Uterus (tissue), 2 donors: ENCODE results near the gene SYNRG.

Experiments used
- CTCF ChIP-seq, 4 experiments: fragments of 200-600 bp in 2 of 4; fragments of 450-650 bp in 2 of 4; sonication (generic) in 2 of 4; IDR thresholded peaks; one replicate each; pipeline ENCODE4 v1.5.1; 2016 to 2019; ENCODE audit warnings: antibody characterized with exemption in 4 of 4, mild to moderate bottlenecking in 2 of 4, moderate library complexity in 1 of 4
- POLR2A ChIP-seq, 2 donors: fragments of 450-650 bp; IDR thresholded peaks; one replicate each; pipeline ENCODE4 v1.6.1; 2016; ENCODE audit warnings: antibody characterized with exemption in 2 of 2, mild to moderate bottlenecking in 1 of 2, moderate library complexity in 1 of 2

GRCh38 chr17:37651849-37652248, 42.6 kb upstream of the SYNRG start:
- TF ChIP-seq CTCF (IDR thresholded peaks at IDR 0.05) (no peak), POLR2A (IDR thresholded peaks at IDR 0.05) (no peak)
